ENCODE results near the gene ZFYVE21. TPM values are rescaled to one million over a fixed set of nuclear protein-coding genes. Genes with fewer than 3 reads are reported as not detected.
"Not testable (repeated sequence)": the region's sequence is repeated elsewhere in the genome, so short reads cannot be mapped to it uniquely, and the experiment has no call there.

ZFYVE21 gene
- total RNA-seq, 1 experiment from 2014 or later = 23.6 TPM

- H3K27me3 ChIP-seq = no peaks in the 10 kb centered on the region
- no peak for DNase-seq
- no peaks in the 10 kb centered on the region for H3K36me3 ChIP-seq
- no peaks in the 10 kb centered on the region for H3K9me3 ChIP-seq
- H3K4me3 ChIP-seq = no peak overlapping the region
Measured at GRCh38 chr14:103749860-103750259, 34.2 kb downstream of the ZFYVE21 start.

GRCh38 chr14:103753774-103754173, 38.2 kb downstream of the ZFYVE21 start:
- H3K27me3 ChIP-seq = no peaks in the 10 kb centered on the region
- H3K4me3 ChIP-seq = no peak overlapping the region
- H3K36me3 ChIP-seq = no peaks in the 10 kb centered on the region
- no peaks in the 10 kb centered on the region for H3K9me3 ChIP-seq
- no peak for DNase-seq

GRCh38 chr14:103755060-103755459, 39.5 kb downstream of the ZFYVE21 start:
- DNase-seq = no peak
- Histone ChIP-seq H3K4me3 (no peak overlapping the region), H3K27me3 (no peaks in the 10 kb centered on the region), H3K36me3 (no peaks in the 10 kb centered on the region), H3K9me3 (no peaks in the 10 kb centered on the region)

GRCh38 chr14:103758059-103758776, 42.6 kb downstream of the ZFYVE21 start:
- Histone ChIP-seq H3K27me3 (no peaks in the 10 kb centered on the region), H3K36me3 (no peaks in the 10 kb centered on the region), H3K4me3 (no peak overlapping the region), H3K9me3 (no peaks in the 10 kb centered on the region)
- DNase-seq = no peak

GRCh38 chr14:103762036-103762435, 46.4 kb downstream of the ZFYVE21 start:
- no peaks in the 10 kb centered on the region for H3K27me3 ChIP-seq
- no peaks in the 10 kb centered on the region for H3K9me3 ChIP-seq
- H3K4me3 ChIP-seq = no peak overlapping the region
- H3K36me3 ChIP-seq = no peaks in the 10 kb centered on the region
- DNase-seq = no peak

GRCh38 chr14:103762541-103762940, 46.9 kb downstream of the ZFYVE21 start:
- H3K9me3 ChIP-seq = no peaks in the 10 kb centered on the region
- no peaks in the 10 kb centered on the region for H3K27me3 ChIP-seq

GRCh38 chr14:103763730-103764488, 48.3 kb downstream of the ZFYVE21 start:
- Histone ChIP-seq H3K9me3 (no peaks in the 10 kb centered on the region), H3K27me3 (no peaks in the 10 kb centered on the region), H3K4me3 (no peak overlapping the region), H3K36me3 (no peaks in the 10 kb centered on the region)
- DNase-seq = no peak

More at GRCh38 chr14:103762541-103762940, 46.9 kb downstream of the ZFYVE21 start:
- Histone ChIP-seq H3K36me3 (no peaks in the 10 kb centered on the region), H3K4me3 (no peak overlapping the region)
- DNase-seq = no peak

- Histone ChIP-seq H3K4me3 (no peak overlapping the region), H3K9me3 (no peaks in the 10 kb centered on the region), H3K36me3 (no peaks in the 10 kb centered on the region), H3K27me3 (no peaks in the 10 kb centered on the region)
- no peak for DNase-seq
Measured at GRCh38 chr14:103765526-103765925, 49.9 kb downstream of the ZFYVE21 start.

GRCh38 chr14:103767336-103767894, 51.8 kb downstream of the ZFYVE21 start:
- Histone ChIP-seq H3K4me3 (no peak overlapping the region), H3K9me3 (no peaks in the 10 kb centered on the region), H3K36me3 (no peaks in the 10 kb centered on the region), H3K27me3 (no peaks in the 10 kb centered on the region)
- no peak for DNase-seq

- no peaks in the 10 kb centered on the region for H3K27me3 ChIP-seq
- DNase-seq = no peak
- H3K36me3 ChIP-seq = no peaks in the 10 kb centered on the region
- H3K4me3 ChIP-seq = no peak overlapping the region
- no peaks in the 10 kb centered on the region for H3K9me3 ChIP-seq
Measured at GRCh38 chr14:103770500-103770899, 54.9 kb downstream of the ZFYVE21 start.

- no peak for DNase-seq
- Histone ChIP-seq H3K9me3 (no peaks in the 10 kb centered on the region), H3K27me3 (no peaks in the 10 kb centered on the region), H3K4me3 (no peak overlapping the region), H3K36me3 (no peaks in the 10 kb centered on the region)
Measured at GRCh38 chr14:103770902-103771301, 55.3 kb downstream of the ZFYVE21 start.

GRCh38 chr14:103772078-103772712, 56.6 kb downstream of the ZFYVE21 start:
- no peaks in the 10 kb centered on the region for H3K36me3 ChIP-seq
- H3K9me3 ChIP-seq = no peaks in the 10 kb centered on the region
- no peaks in the 10 kb centered on the region for H3K27me3 ChIP-seq
- DNase-seq = no peak
- no peak overlapping the region for H3K4me3 ChIP-seq

- Histone ChIP-seq H3K9me3 (no peaks in the 10 kb centered on the region), H3K27me3 (no peaks in the 10 kb centered on the region)
Measured at GRCh38 chr14:103773521-103773920, 57.9 kb downstream of the ZFYVE21 start.

GRCh38 chr14:103775506-103775905, 59.9 kb downstream of the ZFYVE21 start:
- Histone ChIP-seq H3K36me3 (no peaks in the 10 kb centered on the region), H3K4me3 (no peak overlapping the region), H3K27me3 (no peaks in the 10 kb centered on the region), H3K9me3 (no peaks in the 10 kb centered on the region)
- no peak for DNase-seq

More at GRCh38 chr14:103773521-103773920, 57.9 kb downstream of the ZFYVE21 start:
- no peaks in the 10 kb centered on the region for H3K36me3 ChIP-seq
- no peak for DNase-seq
- H3K4me3 ChIP-seq = no peak overlapping the region

GRCh38 chr14:103776319-103776718, 60.7 kb downstream of the ZFYVE21 start:
- not testable (repeated sequence) for DNase-seq, H3K4me3 ChIP-seq, H3K9me3 ChIP-seq, H3K36me3 ChIP-seq, H3K27me3 ChIP-seq

- no peaks in the 10 kb centered on the region for H3K27me3 ChIP-seq
- H3K4me3 ChIP-seq = no peak overlapping the region
- H3K36me3 ChIP-seq = no peaks in the 10 kb centered on the region
- no peak for DNase-seq
- H3K9me3 ChIP-seq = no peaks in the 10 kb centered on the region
Measured at GRCh38 chr14:103782376-103782775, 66.8 kb downstream of the ZFYVE21 start.

Measured in MG63 (cell line).